Tibial artery (tissue), 4 donors: ENCODE data around the gene CD320.
A peak's percentile ranks its signal among the peaks of the same experiment; 100 is the strongest.
"Not testable (repeated sequence)": the region's sequence is repeated elsewhere in the genome, so short reads cannot be mapped to it uniquely, and the experiment has no call there.

Experiments
- DNase-seq, 2 donors: peaks; one replicate each; pipeline ENCODE4 v3.0.0-alpha.2; 2019
- H3K27ac ChIP-seq, 2 donors: fragments of 200-600 bp; sonication (generic) in 1 of 2; 1 replicate in 1 of 2; 2 replicates in 1 of 2; pipeline ENCODE4 v1.5.1; 2018 to 2019; ENCODE audit warnings: mild to moderate bottlenecking in 1 of 2
- H3K27me3 ChIP-seq, 2 donors: fragments of 200-600 bp; sonication (generic) in 1 of 2; one replicate each; pipeline versions ENCODE4 v1.5.1 to v1.6.0; 2016 to 2019
- H3K36me3 ChIP-seq, 3 donors: fragments of 200-600 bp; sonication (generic) in 2 of 3; one replicate each; pipeline ENCODE4 v1.5.1; 2016 to 2019; ENCODE audit warnings: mild to moderate bottlenecking in 2 of 3
- H3K4me1 ChIP-seq, 4 donors: fragments of 200-600 bp; sonication (generic) in 2 of 4; 1 replicate in 3 of 4; 2 replicates in 1 of 4; pipeline ENCODE4 v1.5.1; 2016 to 2019
- H3K4me3 ChIP-seq, 2 donors: fragments of 200-600 bp; sonication (generic) in 1 of 2; 1 replicate in 1 of 2; 2 replicates in 1 of 2; pipeline ENCODE4 v1.5.1; 2018 to 2019; ENCODE audit warnings: mild to moderate bottlenecking in 2 of 2
- H3K9me3 ChIP-seq, 3 donors: fragments of 200-600 bp; sonication (generic) in 1 of 3; one replicate each; pipeline ENCODE4 v1.5.1; 2016 to 2019
- intact Hi-C: fragments of 100-400 bp; cut with DNase I; formaldehyde crosslinking; loops from one replicate; pipeline ENCODE4 v1.15.0; 2023; ENCODE audit warnings: low total_unique reads
- TF ChIP-seq, protein P1 (sequence below), 2 experiments: fragments of 200-600 bp in 1 of 2; fragments of 450-650 bp in 1 of 2; IDR thresholded peaks; one replicate each; pipeline ENCODE4 v1.5.1; 2017 to 2019; ENCODE audit warnings: antibody characterized with exemption in 2 of 2, mild to moderate bottlenecking in 1 of 2, moderate library complexity in 1 of 2

Gene CD320

DNA sequence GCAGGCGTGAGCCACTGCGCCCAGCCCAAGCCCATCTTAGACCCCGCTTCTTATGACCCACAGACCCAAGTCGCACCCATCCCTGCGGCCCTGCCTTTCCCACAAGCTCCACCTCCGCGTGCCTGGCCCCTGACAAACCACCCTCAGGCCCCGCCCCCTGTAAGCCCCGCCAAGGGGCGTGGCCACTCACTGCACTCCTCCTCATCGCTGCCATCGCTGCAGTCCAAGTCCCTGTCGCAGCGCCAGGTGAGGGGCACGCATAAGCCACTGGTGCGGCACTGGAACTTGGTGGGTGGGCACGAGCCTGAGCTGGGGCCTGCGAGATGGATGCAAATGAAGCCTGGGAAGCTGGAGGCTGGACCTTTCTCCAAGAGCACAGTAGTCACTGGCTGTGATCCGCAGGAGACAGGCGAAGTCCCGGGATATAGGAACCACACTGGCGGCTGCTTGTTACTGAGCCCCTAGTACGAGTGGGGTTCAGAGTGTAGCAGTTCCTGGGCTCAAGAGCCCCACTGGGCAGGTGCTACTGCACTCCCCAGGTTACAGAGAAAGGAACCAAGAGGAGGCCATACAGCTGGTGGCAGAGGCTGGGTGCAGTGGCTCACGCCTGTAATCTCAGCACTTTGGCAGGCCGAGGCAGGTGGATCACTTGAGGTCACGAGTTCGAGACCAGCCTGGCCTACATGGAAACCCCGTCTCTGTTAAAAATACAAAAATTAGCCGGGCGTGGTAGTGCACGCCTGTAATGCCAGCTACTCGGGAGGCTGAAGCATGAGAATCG lies 3.1 kb downstream of the CD320 start:
- Histone ChIP-seq H3K36me3 (peaks cover 3 to 32% (median 7%) of the 10 kb centered on the region in 3 donors), H3K27me3 (no peaks in the 10 kb centered on the region), H3K4me1 (peaks cover 0 to 25% (median 18%) of the 10 kb centered on the region in 4 donors), H3K4me3 (no peak overlapping the region), H3K27ac (no peak overlapping the region), H3K9me3 (no peaks in the 10 kb centered on the region)
- TF ChIP-seq, protein P1, sequence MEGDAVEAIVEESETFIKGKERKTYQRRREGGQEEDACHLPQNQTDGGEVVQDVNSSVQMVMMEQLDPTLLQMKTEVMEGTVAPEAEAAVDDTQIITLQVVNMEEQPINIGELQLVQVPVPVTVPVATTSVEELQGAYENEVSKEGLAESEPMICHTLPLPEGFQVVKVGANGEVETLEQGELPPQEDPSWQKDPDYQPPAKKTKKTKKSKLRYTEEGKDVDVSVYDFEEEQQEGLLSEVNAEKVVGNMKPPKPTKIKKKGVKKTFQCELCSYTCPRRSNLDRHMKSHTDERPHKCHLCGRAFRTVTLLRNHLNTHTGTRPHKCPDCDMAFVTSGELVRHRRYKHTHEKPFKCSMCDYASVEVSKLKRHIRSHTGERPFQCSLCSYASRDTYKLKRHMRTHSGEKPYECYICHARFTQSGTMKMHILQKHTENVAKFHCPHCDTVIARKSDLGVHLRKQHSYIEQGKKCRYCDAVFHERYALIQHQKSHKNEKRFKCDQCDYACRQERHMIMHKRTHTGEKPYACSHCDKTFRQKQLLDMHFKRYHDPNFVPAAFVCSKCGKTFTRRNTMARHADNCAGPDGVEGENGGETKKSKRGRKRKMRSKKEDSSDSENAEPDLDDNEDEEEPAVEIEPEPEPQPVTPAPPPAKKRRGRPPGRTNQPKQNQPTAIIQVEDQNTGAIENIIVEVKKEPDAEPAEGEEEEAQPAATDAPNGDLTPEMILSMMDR (IDR thresholded peaks at IDR 0.05) = no peak
- intact Hi-C loops = no loop called here
- peak in 1 of 2 donors; percentile 62 for DNase-seq

- Histone ChIP-seq H3K4me1 (peaks cover 0 to 7% (median 5%) of the 10 kb centered on the region in 4 donors), H3K36me3 (peaks cover 0 to 23% (median 0%) of the 10 kb centered on the region in 3 donors), H3K27me3 (no peaks in the 10 kb centered on the region), H3K4me3 (no peak overlapping the region), H3K27ac (no peak overlapping the region), H3K9me3 (no peaks in the 10 kb centered on the region)
- intact Hi-C loops = no loop called here
- TF ChIP-seq, protein P1 (IDR thresholded peaks at IDR 0.05) = no peak
- peak in 1 of 2 donors; percentile 17 for DNase-seq
These were observed 5.4 kb downstream of the CD320 start for GRCh38 chr19:8302734-8303133.

- H3K27ac ChIP-seq = no peak overlapping the region
- H3K9me3 ChIP-seq = no peaks in the 10 kb centered on the region
- H3K4me1 ChIP-seq = peaks cover 0 to 3% (median 2%) of the 10 kb centered on the region in 4 donors
- intact Hi-C loops = no loop called here
- H3K27me3 ChIP-seq = no peaks in the 10 kb centered on the region
- TF ChIP-seq, protein P1 (IDR thresholded peaks at IDR 0.05) = no peak
- peak in 1 of 2 donors; percentile 66 for DNase-seq
- peaks cover 0 to 23% (median 0%) of the 10 kb centered on the region in 3 donors for H3K36me3 ChIP-seq
- H3K4me3 ChIP-seq = no peak overlapping the region
These were observed 5.8 kb downstream of the CD320 start for GRCh38 chr19:8302357-8302691.

DNA sequence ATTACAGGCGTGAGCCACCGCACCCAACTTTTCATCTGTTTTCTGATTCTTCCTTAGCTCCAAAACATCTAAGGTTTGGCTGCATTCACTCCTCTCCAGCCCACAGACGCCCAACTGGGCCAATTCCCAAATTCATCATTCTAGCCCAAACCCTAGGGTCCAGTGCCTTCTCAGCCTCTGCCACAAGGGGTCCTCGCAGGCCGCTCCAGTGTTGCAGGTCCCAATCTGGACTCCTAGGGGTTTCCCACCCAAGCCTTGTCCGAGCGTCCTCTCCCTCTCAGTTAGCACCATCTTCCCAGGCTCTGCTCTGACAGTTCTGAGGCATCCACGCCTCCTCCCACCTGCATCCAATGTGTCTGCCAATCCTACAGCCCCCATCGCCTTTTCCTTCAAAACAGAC lies 16.8 kb downstream of the CD320 start:
- H3K27ac ChIP-seq, H3K9me3 ChIP-seq, H3K4me3 ChIP-seq, H3K4me1 ChIP-seq, DNase-seq, intact Hi-C loops, H3K27me3 ChIP-seq, H3K36me3 ChIP-seq: not testable (repeated sequence)

- H3K27me3 ChIP-seq, H3K4me3 ChIP-seq, H3K9me3 ChIP-seq, DNase-seq, H3K36me3 ChIP-seq, H3K4me1 ChIP-seq, intact Hi-C loops, H3K27ac ChIP-seq: not testable (repeated sequence)
These were observed 31.6 kb downstream of the CD320 start for GRCh38 chr19:8276508-8276907.

GRCh38 chr19:8269724-8270123 lies 38.4 kb downstream of the CD320 start:
- Histone ChIP-seq H3K4me1 (peaks cover 0 to 13% (median 6%) of the 10 kb centered on the region in 4 donors), H3K9me3 (no peaks in the 10 kb centered on the region), H3K4me3 (no peak overlapping the region), H3K27me3 (no peaks in the 10 kb centered on the region), H3K36me3 (no peaks in the 10 kb centered on the region), H3K27ac (no peak overlapping the region)
- intact Hi-C loops = loop anchor here (10.0 kb wide), 2 partner anchors 235 to 375 kb away; partner anchors contain the start of gene PRAM1
- TF ChIP-seq, protein P1 (IDR thresholded peaks at IDR 0.05) = no peak
- DNase-seq = no peak
